Muscle of leg (tissue), 11 donors: ENCODE data around the gene ME3. TPM values are rescaled to one million over a fixed set of nuclear protein-coding genes. Genes with fewer than 3 reads are reported as not detected.
A peak's percentile ranks its signal among the peaks of the same experiment; 100 is the strongest.
"Not testable (repeated sequence)": the region's sequence is repeated elsewhere in the genome, so short reads cannot be mapped to it uniquely, and the experiment has no call there.

Source experiments
- DNase-seq: peaks from one replicate; pipeline ENCODE4 v3.0.0; 2013
- H3K27ac ChIP-seq: one replicate; pipeline ENCODE4 v1.5.1; 2013; ENCODE audit warnings: mild to moderate bottlenecking, low read length, control low read depth
- H3K27me3 ChIP-seq: one replicate; pipeline ENCODE4 v1.6.1; 2013; ENCODE audit warnings: low read length; ENCODE audit not compliant: control insufficient read depth, insufficient read depth
- H3K36me3 ChIP-seq: one replicate; pipeline ENCODE4 v1.6.1; 2013; ENCODE audit warnings: low read length; ENCODE audit not compliant: control insufficient read depth, insufficient read depth
- H3K4me1 ChIP-seq: one replicate; pipeline ENCODE4 v1.6.1; 2013; ENCODE audit warnings: low read length; ENCODE audit not compliant: control insufficient read depth, insufficient read depth
- H3K4me3 ChIP-seq: one replicate; pipeline ENCODE4 v1.5.1; 2013; ENCODE audit warnings: low read length, control low read depth
- H3K9me3 ChIP-seq: replicated peaks from 2 replicates; pipeline ENCODE4 v1.6.1; 2013; ENCODE audit warnings: low read depth, low read length; ENCODE audit not compliant: control insufficient read depth
- WGBS: methylation state at CpG from one replicate; pipeline ENCODE4 v1.1.5; 2013; ENCODE audit warnings: missing lambda C conversion rate; ENCODE audit not compliant: insufficient coverage; 5-methylcytosine and 5-hydroxymethylcytosine counted together
- polyA plus RNA-seq, 8 donors: library from polyadenylated mRNA; unstranded; fragments of 120-200 nt; gene quantifications; one replicate each; pipeline versions ENCODE4 v1.2.1 to v1.2.3, GENCODE V29; 2013; ENCODE audit warnings: inconsistent platforms in 1 of 8, low replicate concordance in 1 of 8; ENCODE audit not compliant: insufficient read length in 8 of 8, insufficient read depth in 1 of 8
- total RNA-seq: library from RNA; stranded (reverse); fragments of 120-200 nt; gene quantifications from one replicate; pipeline ENCODE4 v1.2.4, GENCODE V29; 2013

The ME3 gene
- total and polyA plus RNA-seq, 9 donors: 7.0 to 12.4 (median 9.9) TPM

GRCh38 chr11:86442420-86442819 is 230.0 kb downstream of the ME3 start:
- DNase-seq: no peak
- H3K27ac ChIP-seq: no peak overlapping the region
- H3K27me3 ChIP-seq: no peaks in the 10 kb centered on the region
- no peak overlapping the region for H3K4me3 ChIP-seq
- no CpG with 5 or more reads among the region's 2 CpGs for WGBS
- H3K4me1 ChIP-seq: peaks cover 7% of the 10 kb centered on the region
- H3K9me3 ChIP-seq: no peaks in the 10 kb centered on the region
- peaks cover 6% of the 10 kb centered on the region for H3K36me3 ChIP-seq

GRCh38 chr11:86440843-86441242 is 231.6 kb downstream of the ME3 start:
- H3K27ac ChIP-seq: peak overlapping the region; percentile 54
- no peaks in the 10 kb centered on the region for H3K9me3 ChIP-seq
- WGBS: no CpG with 5 or more reads among the region's 2 CpGs
- H3K4me3 ChIP-seq: no peak overlapping the region
- no peaks in the 10 kb centered on the region for H3K36me3 ChIP-seq
- H3K4me1 ChIP-seq: peaks cover 7% of the 10 kb centered on the region
- no peaks in the 10 kb centered on the region for H3K27me3 ChIP-seq
- DNase-seq: no peak

- peak; percentile 95 for DNase-seq
- Histone ChIP-seq H3K27ac (peak overlapping the region; percentile 54), H3K4me1 (peaks cover 7% of the 10 kb centered on the region), H3K9me3 (no peaks in the 10 kb centered on the region), H3K4me3 (no peak overlapping the region), H3K27me3 (no peaks in the 10 kb centered on the region), H3K36me3 (no peaks in the 10 kb centered on the region)
- no CpG with 5 or more reads among the region's 3 CpGs for WGBS
Observed at GRCh38 chr11:86440305-86440716, 232.1 kb downstream of the ME3 start.

GRCh38 chr11:86438685-86439084 is 233.7 kb downstream of the ME3 start:
- WGBS: no CpG with 5 or more reads among the region's 1 CpG
- no peak for DNase-seq
- H3K9me3 ChIP-seq: no peaks in the 10 kb centered on the region
- no peaks in the 10 kb centered on the region for H3K36me3 ChIP-seq
- H3K27me3 ChIP-seq: no peaks in the 10 kb centered on the region
- peaks cover 7% of the 10 kb centered on the region for H3K4me1 ChIP-seq
- H3K4me3 ChIP-seq: no peak overlapping the region
- H3K27ac ChIP-seq: no peak overlapping the region

GRCh38 chr11:86435711-86436110 is 236.7 kb downstream of the ME3 start:
- H3K36me3 ChIP-seq: peaks cover 3% of the 10 kb centered on the region
- WGBS: 100% methylated on average over 2 of the region's 2 CpGs
- H3K27me3 ChIP-seq: no peaks in the 10 kb centered on the region
- peaks cover 4% of the 10 kb centered on the region for H3K9me3 ChIP-seq
- H3K27ac ChIP-seq: no peak overlapping the region
- H3K4me3 ChIP-seq: no peak overlapping the region
- no peak for DNase-seq
- H3K4me1 ChIP-seq: peaks cover 7% of the 10 kb centered on the region

- not testable (repeated sequence) for H3K4me3 ChIP-seq, H3K27me3 ChIP-seq, H3K9me3 ChIP-seq, H3K27ac ChIP-seq, H3K4me1 ChIP-seq, DNase-seq, H3K36me3 ChIP-seq
- WGBS: 96% methylated on average over 38 of the region's 38 CpGs
Observed at GRCh38 chr11:86433361-86434095, 238.9 kb downstream of the ME3 start.

GRCh38 chr11:86431258-86431657 is 241.2 kb downstream of the ME3 start:
- Histone ChIP-seq H3K4me3 (no peak overlapping the region), H3K36me3 (peaks cover 3% of the 10 kb centered on the region), H3K27ac (no peak overlapping the region), H3K9me3 (peaks cover 16% of the 10 kb centered on the region), H3K4me1 (no peaks in the 10 kb centered on the region), H3K27me3 (no peaks in the 10 kb centered on the region)
- 83% methylated on average over 37 of the region's 37 CpGs for WGBS
- DNase-seq: no peak

- Histone ChIP-seq H3K27me3 (no peaks in the 10 kb centered on the region), H3K36me3 (peaks cover 3% of the 10 kb centered on the region), H3K27ac (no peak overlapping the region), H3K4me3 (no peak overlapping the region), H3K4me1 (no peaks in the 10 kb centered on the region), H3K9me3 (peaks cover 16% of the 10 kb centered on the region)
- DNase-seq: no peak
Observed at GRCh38 chr11:86427441-86427840, 245.0 kb downstream of the ME3 start.

- H3K4me3 ChIP-seq, DNase-seq, H3K4me1 ChIP-seq, H3K27ac ChIP-seq, H3K36me3 ChIP-seq, H3K27me3 ChIP-seq: not testable (repeated sequence)
- peaks cover 10% of the 10 kb centered on the region for H3K9me3 ChIP-seq
- 50% methylated on average over 1 of the region's 4 CpGs for WGBS
Observed at GRCh38 chr11:86423488-86423887, 248.9 kb downstream of the ME3 start.

- WGBS: 88% methylated on average over 11 of the region's 12 CpGs
- Histone ChIP-seq H3K9me3 (peaks cover 8% of the 10 kb centered on the region), H3K4me3 (no peak overlapping the region), H3K36me3 (no peaks in the 10 kb centered on the region), H3K27ac (no peak overlapping the region), H3K4me1 (no peaks in the 10 kb centered on the region), H3K27me3 (no peaks in the 10 kb centered on the region)
- DNase-seq: no peak
Observed at GRCh38 chr11:86422371-86422770, 250.0 kb downstream of the ME3 start.

- WGBS: 89% methylated on average over 4 of the region's 4 CpGs
- Histone ChIP-seq H3K27me3 (no peaks in the 10 kb centered on the region), H3K4me3 (no peak overlapping the region), H3K4me1 (no peaks in the 10 kb centered on the region), H3K36me3 (no peaks in the 10 kb centered on the region), H3K9me3 (peaks cover 5% of the 10 kb centered on the region), H3K27ac (no peak overlapping the region)
- no peak for DNase-seq
Observed at GRCh38 chr11:86421946-86422345, 250.5 kb downstream of the ME3 start.
